ENCODE measurements around the gene CTCF.

CTCF gene

GRCh38 chr16:67608364-67608763, 46.0 kb downstream of the CTCF start:
- H3K4me3 ChIP-seq (ENCODE audit: low read depth in 1 of 2, low read length in 1 of 2), result no peak overlapping the region
- no peak overlapping the region for H3K27ac ChIP-seq
- H3K9me3 ChIP-seq, result no peaks in the 10 kb centered on the region
- peaks cover 26% of the 10 kb centered on the region for H3K36me3 ChIP-seq
- no peaks in the 10 kb centered on the region for H3K4me1 ChIP-seq (ENCODE audit: control insufficient read depth in 1 of 2, insufficient read depth in 1 of 2, low read depth in 1 of 2, low read length in 1 of 2)
- H3K27me3 ChIP-seq, result no peaks in the 10 kb centered on the region
- no peak for TF ChIP-seq CTCF (IDR thresholded peaks at IDR 0.05)

DNA sequence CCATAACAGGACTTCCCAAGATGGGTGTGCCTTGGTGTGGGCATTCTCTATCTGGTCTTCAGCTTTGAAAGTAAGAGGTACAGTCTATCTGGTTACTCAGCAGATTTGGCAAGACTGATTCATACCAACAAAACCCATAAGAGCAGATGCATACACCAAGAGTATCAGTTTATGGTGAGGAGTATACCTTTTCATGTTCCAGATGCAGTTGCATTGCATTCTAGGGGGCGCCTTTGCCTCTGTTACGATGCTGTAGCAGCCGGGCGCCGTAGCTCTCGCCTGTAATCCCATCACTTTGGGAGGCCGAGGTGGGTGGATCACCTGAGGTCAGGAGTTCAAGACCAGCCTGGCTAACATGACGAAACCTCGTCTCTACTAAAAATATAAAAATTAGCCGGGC, 51.5 kb downstream of the CTCF start:
- Histone ChIP-seq H3K4me3 (ENCODE audit: low read depth in 1 of 2, low read length in 1 of 2) (no peak overlapping the region), H3K4me1 (ENCODE audit: control insufficient read depth in 1 of 2, insufficient read depth in 1 of 2, low read depth in 1 of 2, low read length in 1 of 2) (no peaks in the 10 kb centered on the region), H3K27me3 (no peaks in the 10 kb centered on the region), H3K36me3 (peaks cover 77% of the 10 kb centered on the region), H3K27ac (no peak overlapping the region), H3K9me3 (no peaks in the 10 kb centered on the region)
- TF ChIP-seq CTCF (IDR thresholded peaks at IDR 0.05), result no peak

DNA sequence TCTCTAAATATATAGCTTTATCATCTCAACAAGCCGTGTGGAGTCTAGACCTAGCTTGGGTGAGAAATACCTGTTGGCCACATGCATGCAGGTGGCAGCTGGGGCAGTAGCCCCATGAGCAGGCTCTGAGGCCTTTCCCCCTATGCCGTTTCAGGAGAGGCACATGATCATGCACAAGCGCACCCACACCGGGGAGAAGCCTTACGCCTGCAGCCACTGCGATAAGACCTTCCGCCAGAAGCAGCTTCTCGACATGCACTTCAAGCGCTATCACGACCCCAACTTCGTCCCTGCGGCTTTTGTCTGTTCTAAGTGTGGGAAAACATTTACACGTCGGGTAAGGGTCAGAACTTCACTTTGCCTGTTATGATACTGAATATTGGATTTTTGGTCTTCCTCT, 65.9 kb downstream of the CTCF start:
- Histone ChIP-seq H3K4me3 (ENCODE audit: low read depth in 1 of 2, low read length in 1 of 2) (no peak overlapping the region), H3K4me1 (ENCODE audit: control insufficient read depth in 1 of 2, insufficient read depth in 1 of 2, low read depth in 1 of 2, low read length in 1 of 2) (no peaks in the 10 kb centered on the region), H3K9me3 (no peaks in the 10 kb centered on the region), H3K36me3 (peaks cover 91% of the 10 kb centered on the region), H3K27ac (no peak overlapping the region), H3K27me3 (no peaks in the 10 kb centered on the region)
- TF ChIP-seq CTCF (IDR thresholded peaks at IDR 0.05), result no peak

GRCh38 chr16:67632415-67633172, 70.3 kb downstream of the CTCF start:
- Histone ChIP-seq H3K4me1 (ENCODE audit: control insufficient read depth in 1 of 2, insufficient read depth in 1 of 2, low read depth in 1 of 2, low read length in 1 of 2) (no peaks in the 10 kb centered on the region), H3K4me3 (ENCODE audit: low read depth in 1 of 2, low read length in 1 of 2) (no peak overlapping the region), H3K27ac (no peak overlapping the region), H3K9me3 (no peaks in the 10 kb centered on the region), H3K27me3 (no peaks in the 10 kb centered on the region), H3K36me3 (peaks cover 94% of the 10 kb centered on the region)
- no peak for TF ChIP-seq CTCF (IDR thresholded peaks at IDR 0.05)

DNA sequence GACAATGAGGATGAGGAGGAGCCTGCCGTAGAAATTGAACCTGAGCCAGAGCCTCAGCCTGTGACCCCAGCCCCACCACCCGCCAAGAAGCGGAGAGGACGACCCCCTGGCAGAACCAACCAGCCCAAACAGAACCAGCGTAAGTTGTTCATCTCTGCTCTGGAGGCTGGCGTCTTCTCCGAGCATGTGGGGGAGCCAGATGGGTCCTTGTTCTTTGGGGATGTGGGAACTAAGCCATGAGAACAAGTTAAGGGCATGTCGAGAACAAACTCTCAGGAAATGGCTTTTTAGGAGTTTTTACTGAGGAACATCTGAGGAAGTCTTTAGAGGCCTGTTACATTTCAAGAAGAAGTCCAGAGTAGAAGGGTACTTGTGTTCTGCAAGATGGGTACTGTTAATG, 74.4 kb downstream of the CTCF start:
- TF ChIP-seq CTCF (IDR thresholded peaks at IDR 0.05), result no peak
- Histone ChIP-seq H3K4me3 (ENCODE audit: low read depth in 1 of 2, low read length in 1 of 2) (no peak overlapping the region), H3K36me3 (peaks cover 79% of the 10 kb centered on the region), H3K27ac (no peak overlapping the region), H3K27me3 (no peaks in the 10 kb centered on the region), H3K4me1 (ENCODE audit: control insufficient read depth in 1 of 2, insufficient read depth in 1 of 2, low read depth in 1 of 2, low read length in 1 of 2) (no peaks in the 10 kb centered on the region), H3K9me3 (no peaks in the 10 kb centered on the region)

All from neutrophil (primary cell).